HG02588 (cell line): Measurements from ENCODE around the gene MED6.

Experiments
- ATAC-seq: cut with Tn5 transposase; IDR thresholded peaks from one replicate; pipeline ENCODE4 v1.9.1; 2021; ENCODE audit warnings: mild to moderate bottlenecking, moderate library complexity; ENCODE audit not compliant: unreplicated experiment

The MED6 gene

GRCh38 chr14:70601162-70601561 lies 707 bp upstream of the MED6 start:
- ATAC-seq = no peak

GRCh38 chr14:70599345-70599744 lies 1.1 kb downstream of the MED6 start:
- ATAC-seq = no peak

- ATAC-seq = no peak
Observed at GRCh38 chr14:70597731-70598130, 2.7 kb downstream of the MED6 start.

- no peak for ATAC-seq
Observed at GRCh38 chr14:70595443-70596185, 4.8 kb downstream of the MED6 start.

GRCh38 chr14:70594461-70594860 lies 6.0 kb downstream of the MED6 start:
- ATAC-seq = no peak

- no peak for ATAC-seq
Observed at GRCh38 chr14:70585231-70585630, 15.2 kb downstream of the MED6 start.

GRCh38 chr14:70576891-70577290 lies 23.6 kb downstream of the MED6 start:
- no peak for ATAC-seq

- no peak for ATAC-seq
Observed at GRCh38 chr14:70573050-70573449, 27.4 kb downstream of the MED6 start.

- ATAC-seq = no peak
Observed at GRCh38 chr14:70571139-70571538, 29.3 kb downstream of the MED6 start.

- no peak for ATAC-seq
Observed at GRCh38 chr14:70567791-70568190, 32.7 kb downstream of the MED6 start.

GRCh38 chr14:70563869-70564268 lies 36.6 kb downstream of the MED6 start:
- no peak for ATAC-seq

- ATAC-seq = no peak
Observed at GRCh38 chr14:70563417-70563816, 37.0 kb downstream of the MED6 start.

- no peak for ATAC-seq
Observed at GRCh38 chr14:70558356-70558755, 42.1 kb downstream of the MED6 start.

GRCh38 chr14:70555890-70556289 lies 44.6 kb downstream of the MED6 start:
- ATAC-seq = no peak

- no peak for ATAC-seq
Observed at GRCh38 chr14:70538087-70538486, 62.4 kb downstream of the MED6 start.

GRCh38 chr14:70536830-70537229 lies 63.6 kb downstream of the MED6 start:
- no peak for ATAC-seq

- no peak for ATAC-seq
Observed at GRCh38 chr14:70534904-70535303, 65.6 kb downstream of the MED6 start, which contains the start of gene ADAM20. Gene ADAM20 (minus strand): TSS chr14:70535004. CDS start chr14:70524757, 10,247 bp downstream.
